KMS-11 (cell line): Measurements from ENCODE around the gene ATP5IF1.

ENCODE experiments used
- H2AFZ ChIP-seq: fragments of 200-600 bp; sonication (generic); 2 replicates; pipeline ENCODE4 v1.6.1; 2016; ENCODE audit warnings: antibody characterized with exemption, mixed run types, low read depth
- H3K27ac ChIP-seq: fragments of 200-600 bp; sonication (generic); 2 replicates; pipeline ENCODE4 v1.6.1; 2016; ENCODE audit warnings: mild to moderate bottlenecking, mixed run types
- H3K27me3 ChIP-seq: fragments of 200-600 bp; sonication (generic); 2 replicates; pipeline ENCODE4 v1.6.1; 2017; ENCODE audit warnings: mild to moderate bottlenecking, low read depth, mixed run types, moderate library complexity; ENCODE audit not compliant: insufficient read depth
- H3K36me3 ChIP-seq: fragments of 200-600 bp; sonication (generic); 2 replicates; pipeline ENCODE4 v1.6.1; 2017; ENCODE audit warnings: mild to moderate bottlenecking, mixed run types; ENCODE audit not compliant: insufficient read depth
- H3K4me1 ChIP-seq: fragments of 200-600 bp; sonication (generic); 2 replicates; pipeline ENCODE4 v1.6.1; 2016; ENCODE audit warnings: mild to moderate bottlenecking, low read depth, mixed run types; ENCODE audit not compliant: poor library complexity, severe bottlenecking
- H3K4me2 ChIP-seq: fragments of 200-600 bp; sonication (generic); 2 replicates; pipeline ENCODE4 v1.7.0; 2016; ENCODE audit warnings: mild to moderate bottlenecking, mixed run types
- H3K4me3 ChIP-seq: fragments of 200-600 bp; sonication (generic); IDR thresholded peaks from 2 replicates; pipeline ENCODE4 v1.6.1; 2017; ENCODE audit warnings: low read depth, low read length, mixed read lengths; ENCODE audit not compliant: insufficient read depth
- H3K79me2 ChIP-seq: fragments of 200-600 bp; sonication (generic); 2 replicates; pipeline ENCODE4 v1.6.1; 2016; ENCODE audit warnings: low read depth, mixed run types; ENCODE audit not compliant: insufficient read depth
- H3K9ac ChIP-seq: fragments of 200-600 bp; sonication (generic); 2 replicates; pipeline ENCODE4 v1.6.1; 2016; ENCODE audit warnings: mild to moderate bottlenecking, mixed run types
- H4K20me1 ChIP-seq: fragments of 200-600 bp; sonication (generic); 2 replicates; pipeline ENCODE4 v1.6.1; 2016; ENCODE audit warnings: mild to moderate bottlenecking, mixed run types; ENCODE audit not compliant: insufficient read depth
- CTCF ChIP-seq: fragments of 200-600 bp; sonication (generic); conservative IDR thresholded peaks from 2 replicates; pipeline ENCODE4 v1.6.1; 2017; ENCODE audit warnings: low read depth, mild to moderate bottlenecking, antibody characterized with exemption, low read length, moderate library complexity, mixed read lengths

Gene ATP5IF1

GRCh38 chr1:28280501-28280900 lies 44.6 kb downstream of the ATP5IF1 start:
- TF ChIP-seq CTCF = no peak
- no peak overlapping the region for H3K9ac ChIP-seq
- H3K36me3 ChIP-seq = no peaks in the 10 kb centered on the region
- no peaks in the 10 kb centered on the region for H3K27me3 ChIP-seq
- no peaks in the 10 kb centered on the region for H3K4me1 ChIP-seq
- H4K20me1 ChIP-seq = no peaks in the 10 kb centered on the region
- no peak overlapping the region for H3K4me2 ChIP-seq
- H3K27ac ChIP-seq = no peak overlapping the region
- no peak overlapping the region for H3K4me3 ChIP-seq
- H3K79me2 ChIP-seq = no peaks in the 10 kb centered on the region
- H2AFZ ChIP-seq = no peak overlapping the region

GRCh38 chr1:28280977-28281381 lies 45.1 kb downstream of the ATP5IF1 start:
- H2AFZ ChIP-seq = no peak overlapping the region
- no peak overlapping the region for H3K4me3 ChIP-seq
- no peak for TF ChIP-seq CTCF
- H3K79me2 ChIP-seq = no peaks in the 10 kb centered on the region
- H3K4me1 ChIP-seq = no peaks in the 10 kb centered on the region
- no peaks in the 10 kb centered on the region for H3K27me3 ChIP-seq
- H4K20me1 ChIP-seq = no peaks in the 10 kb centered on the region
- no peak overlapping the region for H3K27ac ChIP-seq
- H3K36me3 ChIP-seq = no peaks in the 10 kb centered on the region
- no peak overlapping the region for H3K4me2 ChIP-seq
- H3K9ac ChIP-seq = no peak overlapping the region

- TF ChIP-seq CTCF = no peak
- no peaks in the 10 kb centered on the region for H4K20me1 ChIP-seq
- H3K27me3 ChIP-seq = no peaks in the 10 kb centered on the region
- H3K79me2 ChIP-seq = no peaks in the 10 kb centered on the region
- H3K27ac ChIP-seq = no peak overlapping the region
- H3K4me2 ChIP-seq = no peak overlapping the region
- no peak overlapping the region for H3K4me3 ChIP-seq
- H3K36me3 ChIP-seq = no peaks in the 10 kb centered on the region
- no peak overlapping the region for H3K9ac ChIP-seq
- H3K4me1 ChIP-seq = no peaks in the 10 kb centered on the region
- H2AFZ ChIP-seq = no peak overlapping the region
Measured at GRCh38 chr1:28281608-28282425, 45.9 kb downstream of the ATP5IF1 start.

- Histone ChIP-seq H3K9ac (no peak overlapping the region), H4K20me1 (no peaks in the 10 kb centered on the region), H3K4me3 (no peak overlapping the region), H3K79me2 (no peaks in the 10 kb centered on the region), H3K36me3 (no peaks in the 10 kb centered on the region), H3K27ac (no peak overlapping the region), H3K4me1 (no peaks in the 10 kb centered on the region), H3K4me2 (no peak overlapping the region), H2AFZ (no peak overlapping the region), H3K27me3 (no peaks in the 10 kb centered on the region)
- no peak for TF ChIP-seq CTCF
Measured at GRCh38 chr1:28282426-28283407, 46.8 kb downstream of the ATP5IF1 start.
